Measurements from ENCODE around the gene EID3.
"Not testable (repeated sequence)": the region's sequence is repeated elsewhere in the genome, so short reads cannot be mapped to it uniquely, and the experiment has no call there.

Gene EID3

DNA sequence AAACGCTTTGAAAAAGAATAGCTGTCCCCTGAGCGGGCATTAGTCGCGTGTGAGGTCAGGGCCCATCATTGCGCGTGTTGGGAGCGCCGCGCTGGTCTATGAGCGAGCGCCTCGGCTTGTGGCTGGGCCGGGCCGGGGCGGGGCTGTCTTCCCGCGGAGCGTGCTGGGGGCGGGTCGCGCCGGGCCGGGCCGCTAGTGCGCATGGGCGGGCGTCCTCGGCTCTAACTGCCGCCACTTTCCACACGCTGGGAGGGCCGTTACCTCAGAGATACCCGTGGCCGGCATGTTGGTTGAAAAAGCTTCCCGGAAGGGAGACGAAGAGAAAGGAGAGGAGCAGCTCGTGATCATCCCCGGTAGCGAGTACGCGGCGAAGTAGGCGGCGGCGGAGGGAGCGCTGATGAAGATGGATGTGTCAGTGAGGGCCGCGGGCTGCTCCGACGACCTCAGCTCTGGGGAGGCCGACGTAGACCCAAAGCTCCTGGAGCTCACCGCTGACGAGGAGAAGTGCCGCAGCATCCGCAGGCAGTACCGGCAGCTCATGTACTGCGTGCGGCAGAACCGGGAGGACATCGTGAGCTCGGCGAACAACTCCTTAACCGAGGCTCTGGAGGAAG, at the start of gene EID3:
TSS of gene EID3 (plus strand) at position 202 of the 614 bp plus-strand sequence. CDS start at position 398, 196 bp downstream.
- DNase-seq: no peak

DNA sequence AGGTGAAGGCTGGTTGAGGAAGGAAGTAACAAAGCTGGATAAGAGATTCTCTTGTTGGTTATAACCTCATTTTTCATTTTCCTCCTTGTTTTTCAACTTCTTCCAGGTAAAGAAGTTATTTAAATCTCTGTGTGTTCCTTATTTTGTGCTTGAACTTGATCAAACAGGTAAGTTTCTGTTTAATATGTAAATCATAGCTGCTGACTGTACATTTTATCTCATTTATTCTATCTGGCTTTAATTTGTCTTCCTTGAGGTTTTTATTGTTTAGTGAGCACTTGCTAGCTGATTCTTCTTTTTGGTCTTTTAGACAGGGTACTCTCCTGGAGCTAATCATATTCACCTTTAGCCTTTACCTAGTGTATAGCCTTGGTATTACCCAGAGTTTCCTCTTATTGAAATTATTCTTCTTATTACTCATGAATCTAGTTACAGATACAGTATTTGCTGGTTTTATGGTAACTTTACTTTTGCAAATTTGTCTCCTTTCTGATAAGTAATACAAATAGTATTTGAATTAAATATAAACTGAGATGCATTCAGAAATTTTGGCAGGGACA, 45.5 kb upstream of the EID3 start:
- no peak for DNase-seq

DNA sequence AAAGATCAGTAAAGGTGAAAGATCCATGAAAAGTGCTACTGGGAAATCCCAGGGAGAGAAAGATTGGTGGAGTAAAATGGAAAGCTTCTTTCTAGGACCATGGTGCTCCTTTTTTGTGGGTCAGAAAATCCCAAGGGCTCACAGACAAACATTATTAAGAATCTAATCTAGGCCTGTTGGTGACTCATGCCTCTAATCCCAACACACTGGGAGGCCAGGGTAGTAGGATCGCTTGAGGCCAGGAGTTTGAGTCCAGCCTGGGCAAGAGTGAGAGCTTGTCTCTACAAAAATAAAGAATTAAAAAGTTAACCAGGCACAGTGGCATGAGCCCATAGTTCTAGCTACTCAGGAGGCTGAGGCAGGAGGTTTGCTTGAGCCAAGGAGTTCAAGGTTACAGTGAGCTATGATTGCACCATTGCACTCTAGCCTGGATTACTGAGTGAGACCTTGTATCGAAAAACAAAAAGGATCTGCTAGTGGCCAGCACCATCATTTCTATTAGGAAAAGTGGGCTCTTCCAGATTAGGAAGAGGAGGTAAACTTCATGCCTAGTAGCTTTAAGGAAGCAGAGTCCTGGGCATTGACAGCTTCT, 45.0 kb upstream of the EID3 start:
- no peak for DNase-seq

DNA sequence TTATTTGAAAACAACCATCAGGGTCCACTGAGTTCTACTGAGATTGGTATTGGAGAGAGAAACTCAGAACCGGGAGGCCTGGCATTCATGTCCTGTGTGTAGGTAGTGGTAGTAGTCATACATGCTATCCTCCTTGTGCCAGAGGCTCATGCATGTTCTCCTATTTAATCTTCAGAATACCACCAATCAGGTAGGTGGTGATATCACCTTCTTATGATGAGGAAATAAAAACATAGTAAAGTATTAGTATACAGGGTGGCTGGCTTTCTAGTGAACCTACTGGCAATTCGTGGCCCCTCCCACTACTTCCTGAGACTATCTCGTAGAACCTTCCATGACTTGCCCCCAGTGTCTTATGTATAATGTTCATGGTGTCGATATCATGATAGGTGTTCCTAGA, 40.5 kb upstream of the EID3 start:
- no peak for DNase-seq

DNA sequence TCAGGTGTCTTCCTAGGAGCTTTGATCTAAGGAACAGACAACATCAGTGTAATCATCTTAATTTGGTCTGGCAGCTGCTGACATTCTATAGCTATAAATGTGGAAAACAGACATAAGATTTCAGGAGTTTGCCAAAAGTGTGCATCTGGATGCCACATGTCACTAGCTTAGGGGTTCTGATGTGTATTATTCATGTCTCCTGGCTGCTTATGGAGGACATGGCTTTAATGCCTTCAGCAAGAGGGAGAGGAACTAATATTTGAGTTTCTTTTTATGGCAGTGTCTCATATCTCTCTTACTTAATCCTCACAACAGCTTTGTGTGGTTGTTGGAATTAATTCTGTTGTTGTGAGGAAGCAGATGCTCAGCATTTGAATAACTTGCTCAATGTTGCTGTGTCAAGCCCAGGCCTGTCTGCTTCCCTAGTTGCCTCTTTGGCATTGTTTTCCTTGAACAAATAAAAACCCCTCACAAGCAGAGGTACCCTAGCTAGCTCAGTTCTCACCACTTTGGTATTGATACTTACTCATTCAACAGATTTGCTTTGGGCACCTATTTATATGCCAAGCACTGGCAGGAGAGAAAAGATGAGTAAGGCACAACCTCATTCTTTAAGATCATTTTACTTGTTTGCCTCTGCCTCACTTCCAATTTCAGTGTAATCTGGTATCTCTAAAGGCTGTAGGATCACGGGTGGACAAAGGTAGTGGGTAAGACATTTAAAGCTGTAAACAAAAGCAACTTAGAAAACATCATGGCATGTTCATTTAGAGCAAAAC, 39.8 kb upstream of the EID3 start:
- peak; percentile 16 for DNase-seq

DNA sequence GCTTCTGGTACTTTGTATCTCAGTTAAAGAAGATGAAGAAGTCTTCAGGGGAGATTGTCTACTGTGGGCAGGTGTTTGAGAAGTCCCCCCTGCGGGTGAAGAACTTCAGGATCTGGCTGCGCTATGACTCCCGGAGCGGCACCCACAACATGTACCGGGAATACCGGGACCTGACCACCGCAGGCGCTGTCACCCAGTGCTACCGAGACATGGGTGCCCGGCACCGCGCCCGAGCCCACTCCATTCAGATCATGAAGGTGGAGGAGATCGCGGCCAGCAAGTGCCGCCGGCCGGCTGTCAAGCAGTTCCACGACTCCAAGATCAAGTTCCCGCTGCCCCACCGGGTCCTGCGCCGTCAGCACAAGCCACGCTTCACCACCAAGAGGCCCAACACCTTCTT, 38.1 kb upstream of the EID3 start:
- DNase-seq: not testable (repeated sequence)

DNA sequence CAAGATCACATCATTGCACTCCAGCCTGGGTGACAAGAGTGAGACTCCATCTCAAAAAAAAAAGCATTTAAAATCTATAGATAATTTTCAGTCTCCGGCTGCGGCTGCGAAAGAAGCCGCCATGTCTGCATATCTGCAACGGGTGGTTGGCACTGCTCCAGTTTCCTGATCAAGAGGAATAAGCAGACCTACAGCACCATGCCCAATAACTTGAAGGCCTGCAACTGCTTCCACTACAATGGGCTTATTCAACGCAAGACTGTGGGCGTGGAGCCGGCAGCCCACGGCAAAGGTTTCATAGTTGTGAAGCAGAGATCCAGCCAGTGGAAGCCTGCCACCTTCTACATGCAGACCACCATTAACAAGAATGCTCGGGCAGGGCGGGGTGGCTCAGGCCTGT, 30.6 kb upstream of the EID3 start:
- no peak for DNase-seq

DNA sequence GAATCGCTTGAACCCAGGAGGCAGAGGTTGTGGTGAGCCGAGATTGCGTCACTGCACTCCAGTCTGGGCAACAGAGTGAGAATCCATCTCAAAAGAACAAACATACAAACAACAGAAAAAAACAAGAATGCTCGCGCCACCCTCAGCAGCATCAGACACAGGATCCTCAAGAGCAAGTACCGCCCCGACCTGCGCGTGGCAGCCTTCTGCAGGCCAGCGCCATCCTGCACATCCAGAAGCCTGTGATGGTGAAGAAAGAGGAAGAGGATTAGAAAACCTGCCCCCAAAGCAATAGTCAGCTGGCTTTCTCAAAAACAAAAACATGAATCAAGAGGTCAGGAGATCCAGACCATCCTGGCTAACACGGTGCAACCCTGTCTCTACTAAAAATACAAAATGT, 30.0 kb upstream of the EID3 start:
- DNase-seq: no peak

DNA sequence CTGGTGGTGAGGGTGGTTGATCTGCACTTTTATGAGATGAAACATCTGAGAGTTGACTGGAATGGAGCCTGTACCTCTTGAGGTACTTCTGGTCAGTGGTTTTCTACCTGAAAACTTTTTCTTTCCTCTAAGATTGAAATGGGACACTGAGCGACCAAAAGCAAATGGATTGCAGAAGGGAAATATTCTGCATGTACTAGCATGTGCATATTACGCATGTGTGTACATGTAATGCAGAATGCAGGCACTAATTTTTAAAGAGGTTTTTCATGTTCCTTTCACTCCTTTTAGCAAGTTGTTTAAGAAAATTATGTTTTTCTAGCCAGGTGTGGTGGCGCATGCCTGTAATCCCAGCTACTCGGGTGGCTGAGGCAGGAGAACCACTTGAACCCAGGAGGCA, 28.7 kb upstream of the EID3 start:
- no peak for DNase-seq

DNA sequence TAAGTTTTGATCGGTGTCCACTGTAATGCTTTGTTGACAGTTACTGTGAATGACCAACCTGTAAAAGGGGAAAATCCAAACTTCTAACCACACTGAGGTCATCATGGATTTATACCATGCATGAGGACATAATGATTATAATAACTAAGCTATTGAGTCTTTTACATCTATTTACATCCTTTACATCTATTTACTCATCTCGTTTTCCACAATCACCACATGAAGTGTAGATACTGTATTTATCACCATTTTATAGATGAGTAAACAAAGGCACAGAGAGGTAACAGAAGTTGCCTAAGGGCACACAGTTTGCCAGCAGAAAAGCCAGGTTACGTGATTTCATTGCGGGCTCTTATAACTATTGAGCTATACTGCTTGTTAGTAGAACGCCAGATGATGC, 27.9 kb upstream of the EID3 start:
- DNase-seq: no peak

DNA sequence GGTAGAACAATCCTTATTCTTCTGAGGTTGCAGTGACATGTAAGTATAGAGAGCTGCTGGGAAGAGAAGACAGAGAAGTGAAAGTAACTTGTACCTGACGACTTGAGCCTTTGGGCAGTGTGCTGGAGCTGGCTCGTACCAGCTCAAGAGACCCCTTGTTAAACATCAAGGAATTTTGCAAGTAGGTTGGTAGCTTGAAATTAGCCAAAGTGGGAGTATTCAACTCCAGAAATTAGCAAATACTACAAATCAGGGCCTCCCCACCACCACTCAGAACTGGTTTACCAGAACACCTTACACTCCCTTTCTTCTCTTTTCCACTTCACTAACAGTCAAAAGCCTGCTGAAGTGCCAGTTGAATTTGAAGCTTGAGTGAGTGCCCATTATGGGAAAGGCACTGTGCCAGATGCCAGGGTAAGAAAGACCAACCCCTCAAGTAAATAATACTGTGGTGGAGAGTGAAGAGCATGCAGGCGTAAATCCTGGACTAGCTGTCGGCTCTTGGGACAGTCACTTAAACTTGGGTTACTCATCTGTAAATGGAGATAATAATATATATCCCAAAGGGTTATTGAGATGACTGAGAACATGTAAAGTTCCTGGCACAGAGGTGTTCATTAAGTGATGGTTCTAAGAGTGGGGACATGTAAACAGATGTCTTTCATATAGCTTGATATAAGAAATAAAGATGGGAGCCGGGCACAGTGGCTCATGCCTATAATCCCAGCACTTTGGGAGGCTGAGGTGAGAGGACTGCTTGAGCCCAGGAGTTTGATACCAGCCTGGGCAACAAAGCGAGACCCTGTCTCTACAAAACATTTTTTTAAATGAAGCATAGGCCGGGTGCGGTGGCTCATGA, 27.0 kb upstream of the EID3 start:
- peak; percentile 95 for DNase-seq

DNA sequence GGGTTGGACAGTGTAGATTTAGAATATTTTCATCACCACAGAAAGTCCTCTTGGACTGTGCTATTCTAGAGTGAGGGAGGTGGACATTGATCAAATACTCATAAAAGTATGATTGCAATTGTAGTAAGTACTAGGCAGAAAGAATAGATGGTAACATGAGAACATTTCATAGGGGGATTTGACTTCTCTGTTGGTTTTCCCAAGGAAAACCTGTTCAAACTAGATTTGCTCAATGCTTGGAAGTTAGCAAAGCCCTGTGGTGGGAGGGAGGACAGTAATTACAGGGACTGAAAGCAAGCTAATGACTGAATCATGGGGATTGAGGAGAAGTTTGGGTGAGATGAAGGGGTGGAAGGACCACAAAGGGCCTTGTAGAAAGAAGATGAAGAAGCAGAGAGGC, 24.4 kb upstream of the EID3 start:
- DNase-seq: no peak

DNA sequence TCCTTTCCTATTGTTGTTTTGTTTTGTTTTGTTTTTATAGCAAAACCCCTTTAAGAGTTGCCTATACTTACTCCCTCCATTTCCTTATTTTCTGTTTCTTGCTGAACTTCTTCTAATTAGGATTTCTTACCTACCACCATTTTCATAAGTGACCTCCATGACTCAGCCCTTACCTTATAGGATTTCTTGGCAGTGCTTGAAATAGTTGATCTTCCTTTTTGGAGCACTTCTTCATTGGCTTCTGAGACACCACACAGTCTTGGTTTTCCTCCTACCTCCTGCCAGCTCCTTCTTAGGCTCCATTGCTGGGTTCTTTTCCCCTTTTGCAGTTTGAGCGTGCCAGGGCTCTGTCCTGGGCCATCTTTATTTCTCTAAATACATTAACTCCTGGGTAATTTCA, 23.4 kb upstream of the EID3 start:
- no peak for DNase-seq

DNA sequence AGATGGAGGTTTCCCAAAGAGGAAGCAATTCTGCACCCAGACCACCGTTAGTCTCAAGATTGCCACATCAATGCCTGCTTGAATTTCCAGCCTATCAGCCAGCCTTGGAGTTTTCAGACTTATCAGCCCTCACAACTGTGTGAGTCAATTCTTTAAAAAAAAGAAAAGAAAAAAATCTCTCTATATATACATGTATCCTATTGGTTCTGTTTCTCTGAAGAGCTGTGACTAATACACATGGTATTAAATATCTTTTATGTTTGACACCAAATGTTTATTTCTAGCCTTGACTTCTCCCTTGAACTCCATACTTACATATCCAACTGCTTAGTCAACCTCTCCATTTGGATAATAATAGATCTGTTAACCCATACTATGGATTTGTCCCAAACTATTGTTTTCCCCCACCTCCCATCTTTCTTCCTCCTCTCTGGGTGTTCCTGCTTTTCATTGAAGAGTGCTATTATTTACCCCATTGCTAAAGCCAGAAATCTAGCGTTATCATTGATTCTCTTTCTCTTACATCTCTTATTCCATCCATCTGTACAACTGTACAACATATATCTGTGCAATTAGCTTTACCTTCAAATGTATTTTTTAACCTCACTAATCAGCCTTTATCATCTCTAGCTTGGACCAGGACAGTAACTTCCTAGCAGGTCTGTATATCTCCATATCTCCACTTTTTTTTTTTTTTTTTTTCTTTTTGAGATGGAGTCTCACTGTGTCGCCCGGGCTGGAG, 22.7 kb upstream of the EID3 start:
- DNase-seq: no peak

DNA sequence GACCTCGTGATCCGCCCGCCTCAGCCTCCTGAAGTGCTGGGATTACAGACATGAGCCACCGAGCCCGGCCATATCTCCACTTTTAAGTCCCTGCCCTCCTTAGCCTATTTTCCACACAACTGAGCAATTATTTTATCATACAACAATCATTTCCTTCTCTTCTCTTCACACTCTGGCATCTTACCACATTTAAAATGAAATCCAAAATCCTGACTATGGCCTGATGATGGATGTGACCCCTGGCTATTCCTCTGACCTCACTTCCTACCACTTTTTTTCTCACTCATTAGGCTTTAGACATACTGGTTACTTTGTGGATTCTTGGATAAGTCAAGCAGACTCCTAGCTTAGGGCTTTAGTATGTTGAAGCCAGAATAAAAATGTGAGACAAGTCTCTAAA, 21.9 kb upstream of the EID3 start:
- DNase-seq: no peak

DNA sequence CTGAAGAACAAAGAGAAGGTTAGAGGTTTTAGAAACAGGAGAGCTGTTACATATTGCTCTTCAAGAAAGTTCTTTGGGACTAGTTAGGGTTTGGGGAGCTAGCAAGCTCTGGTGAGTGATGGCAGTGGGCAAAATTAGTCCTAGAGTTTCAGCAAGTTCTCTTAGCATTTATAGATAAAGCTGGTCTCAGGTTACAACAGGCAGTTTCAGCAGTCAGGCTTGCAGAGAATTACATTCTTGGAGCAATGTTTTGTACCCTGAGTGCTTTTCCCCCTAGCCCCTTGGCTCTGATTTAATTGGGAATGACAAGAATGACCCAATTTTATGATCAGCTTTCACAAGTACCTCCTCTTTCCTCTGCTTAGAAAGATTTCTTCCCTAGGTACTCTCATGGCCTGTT, 21.4 kb upstream of the EID3 start:
- no peak for DNase-seq

DNA sequence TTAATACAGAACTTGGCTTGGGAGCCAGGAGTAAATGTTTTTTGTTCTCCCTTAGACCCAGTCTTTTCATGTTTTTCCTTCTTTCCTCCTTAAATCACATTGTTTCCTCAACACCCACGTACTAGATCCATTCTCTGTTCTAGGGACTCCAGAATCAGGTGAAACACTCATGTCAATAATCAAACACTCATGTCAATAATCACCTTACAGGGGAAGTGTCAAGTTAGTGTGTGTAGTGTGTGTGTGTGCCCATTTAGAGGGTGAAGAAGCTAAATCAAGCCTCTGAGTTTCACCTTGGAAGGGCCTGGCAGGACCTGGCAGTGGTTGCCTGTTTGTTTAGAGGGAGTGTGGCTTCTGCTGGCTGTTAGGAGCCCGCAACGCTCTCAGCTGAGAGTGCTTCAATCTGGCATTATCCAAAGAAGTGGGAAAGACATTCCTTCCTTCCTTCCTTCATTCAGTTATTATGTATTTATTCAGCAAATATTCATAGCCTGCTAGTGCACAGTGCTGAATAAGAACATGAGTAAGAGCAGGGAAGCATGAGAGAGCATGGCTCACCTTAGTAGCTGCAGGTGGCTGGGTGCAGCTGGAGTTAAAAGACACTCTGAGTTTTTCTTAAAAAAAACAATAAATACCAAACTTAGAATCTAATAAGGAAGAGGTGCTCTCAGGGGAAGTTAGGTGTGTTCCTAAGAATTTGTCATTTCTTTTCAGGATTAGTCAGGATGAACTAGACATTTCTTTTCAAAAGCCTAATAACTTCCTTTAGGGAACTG, 17.6 kb upstream of the EID3 start:
- no peak for DNase-seq

DNA sequence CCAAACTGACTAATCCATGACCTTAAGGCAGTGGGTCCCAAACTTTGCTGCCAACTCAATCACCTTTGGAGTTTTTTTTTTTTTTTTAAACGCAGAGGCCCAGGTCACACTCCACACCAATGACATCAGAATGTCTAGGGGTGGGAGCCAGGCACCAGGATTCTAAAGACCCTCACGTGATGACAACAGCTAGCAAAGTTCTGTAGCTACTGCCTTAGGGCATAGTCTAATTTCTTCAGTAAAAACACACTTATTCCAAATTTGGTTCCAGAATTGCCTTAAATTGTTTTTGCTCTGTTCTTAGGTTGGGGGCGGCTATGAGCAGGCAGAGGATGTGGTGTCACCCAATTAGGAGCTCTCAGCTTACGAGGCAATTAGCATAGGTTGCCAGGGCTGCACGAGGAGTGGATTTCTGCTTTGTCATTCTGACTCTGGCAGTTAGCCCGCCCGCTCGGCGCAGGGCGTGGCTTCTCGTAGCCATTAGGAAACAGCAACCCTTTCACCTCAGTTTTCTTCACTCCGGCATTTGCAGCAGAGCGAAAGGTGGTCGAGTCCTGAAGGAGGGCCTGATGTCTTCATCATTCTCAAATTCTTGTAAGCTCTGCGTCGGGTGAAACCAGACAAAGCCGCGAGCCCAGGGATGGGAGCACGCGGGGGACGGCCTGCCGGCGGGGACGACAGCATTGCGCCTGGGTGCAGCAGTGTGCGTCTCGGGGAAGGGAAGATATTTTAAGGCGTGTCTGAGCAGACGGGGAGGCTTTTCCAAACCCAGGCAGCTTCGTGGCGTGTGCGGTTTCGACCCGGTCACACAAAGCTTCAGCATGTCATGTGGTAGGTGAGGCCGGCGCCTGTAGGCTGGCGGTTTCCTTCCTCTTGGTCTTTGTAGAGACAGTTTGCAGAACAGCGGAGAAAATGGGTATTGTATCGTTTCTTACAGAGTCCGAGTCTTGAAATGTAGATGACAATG, 16.7 kb upstream of the EID3 start:
- peak; percentile 97 for DNase-seq

DNA sequence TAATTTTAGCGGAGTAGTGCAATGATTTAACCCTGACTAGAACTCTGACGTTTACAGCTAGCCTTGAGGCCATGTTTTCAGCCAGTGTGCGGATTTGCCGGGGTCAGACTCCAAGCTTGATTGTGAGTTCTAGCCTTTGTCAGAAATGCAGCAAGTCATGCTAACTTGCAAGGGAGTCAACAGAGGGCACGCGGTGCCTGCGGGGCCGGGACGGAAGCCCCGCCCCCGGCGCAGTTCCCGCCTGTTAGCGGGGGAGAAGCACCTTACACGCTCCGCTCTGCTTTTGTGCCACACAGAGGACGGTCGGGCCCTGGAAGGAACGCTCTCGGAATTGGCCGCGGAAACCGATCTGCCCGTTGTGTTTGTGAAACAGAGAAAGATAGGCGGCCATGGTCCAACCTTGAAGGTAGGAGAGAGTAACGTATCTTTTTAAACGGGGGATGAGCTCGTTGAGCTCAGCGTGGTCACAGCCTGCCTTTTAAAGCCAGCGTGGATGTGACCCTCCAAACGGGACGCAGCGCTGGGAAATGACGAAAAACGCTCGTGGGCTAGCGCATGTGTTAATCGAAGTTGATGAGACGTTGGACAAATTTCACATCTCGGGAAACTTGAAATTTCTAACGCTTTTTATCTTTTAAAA, 14.8 kb upstream of the EID3 start:
- peak; percentile 88 for DNase-seq

DNA sequence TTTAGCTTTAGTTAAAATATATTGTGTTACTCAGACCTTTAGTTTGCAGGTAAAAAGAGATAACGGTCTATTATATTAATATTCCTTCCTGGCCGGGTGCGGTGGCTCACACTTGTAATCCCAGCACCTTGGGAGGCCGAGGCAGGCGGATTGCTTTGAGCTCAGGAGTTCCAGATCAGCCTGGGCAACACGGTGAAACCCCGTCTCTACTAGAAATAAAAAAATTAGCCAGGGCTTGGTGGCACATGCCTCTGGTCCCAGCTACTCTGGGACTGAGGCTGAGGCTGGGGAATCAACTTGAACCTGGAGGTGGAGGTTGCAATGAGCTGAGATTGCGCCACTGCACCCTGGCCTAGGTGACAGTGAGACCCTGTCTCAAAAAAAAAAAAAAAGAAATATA, 13.2 kb upstream of the EID3 start:
- DNase-seq: no peak
